Ishikawa (cell line): ENCODE results near the gene AQR.

ENCODE experiments used
- CEBPB ChIP-seq: IDR thresholded peaks from 2 replicates; pipeline ENCODE4 v1.6.1; 2012
- MAX ChIP-seq: IDR thresholded peaks from 2 replicates; pipeline ENCODE4 v1.6.1; 2012
- TEAD4 ChIP-seq: IDR thresholded peaks from 2 replicates; pipeline ENCODE4 v1.6.1; 2012
- TF ChIP-seq, protein P1 (sequence below): IDR thresholded peaks from 2 replicates; pipeline ENCODE4 v1.6.1; 2012; ENCODE audit warnings: low read depth, mild to moderate bottlenecking

- TF ChIP-seq, protein P1, sequence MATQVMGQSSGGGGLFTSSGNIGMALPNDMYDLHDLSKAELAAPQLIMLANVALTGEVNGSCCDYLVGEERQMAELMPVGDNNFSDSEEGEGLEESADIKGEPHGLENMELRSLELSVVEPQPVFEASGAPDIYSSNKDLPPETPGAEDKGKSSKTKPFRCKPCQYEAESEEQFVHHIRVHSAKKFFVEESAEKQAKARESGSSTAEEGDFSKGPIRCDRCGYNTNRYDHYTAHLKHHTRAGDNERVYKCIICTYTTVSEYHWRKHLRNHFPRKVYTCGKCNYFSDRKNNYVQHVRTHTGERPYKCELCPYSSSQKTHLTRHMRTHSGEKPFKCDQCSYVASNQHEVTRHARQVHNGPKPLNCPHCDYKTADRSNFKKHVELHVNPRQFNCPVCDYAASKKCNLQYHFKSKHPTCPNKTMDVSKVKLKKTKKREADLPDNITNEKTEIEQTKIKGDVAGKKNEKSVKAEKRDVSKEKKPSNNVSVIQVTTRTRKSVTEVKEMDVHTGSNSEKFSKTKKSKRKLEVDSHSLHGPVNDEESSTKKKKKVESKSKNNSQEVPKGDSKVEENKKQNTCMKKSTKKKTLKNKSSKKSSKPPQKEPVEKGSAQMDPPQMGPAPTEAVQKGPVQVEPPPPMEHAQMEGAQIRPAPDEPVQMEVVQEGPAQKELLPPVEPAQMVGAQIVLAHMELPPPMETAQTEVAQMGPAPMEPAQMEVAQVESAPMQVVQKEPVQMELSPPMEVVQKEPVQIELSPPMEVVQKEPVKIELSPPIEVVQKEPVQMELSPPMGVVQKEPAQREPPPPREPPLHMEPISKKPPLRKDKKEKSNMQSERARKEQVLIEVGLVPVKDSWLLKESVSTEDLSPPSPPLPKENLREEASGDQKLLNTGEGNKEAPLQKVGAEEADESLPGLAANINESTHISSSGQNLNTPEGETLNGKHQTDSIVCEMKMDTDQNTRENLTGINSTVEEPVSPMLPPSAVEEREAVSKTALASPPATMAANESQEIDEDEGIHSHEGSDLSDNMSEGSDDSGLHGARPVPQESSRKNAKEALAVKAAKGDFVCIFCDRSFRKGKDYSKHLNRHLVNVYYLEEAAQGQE: no peak
- TF ChIP-seq MAX: no peak
- no peak for TF ChIP-seq TEAD4
- TF ChIP-seq CEBPB: no peak
Observed at GRCh38 chr15:34999906-35000305, 30.4 kb upstream of the AQR start.
